HG02571 (cell line): ENCODE results near the gene EMP3.
"Not testable (repeated sequence)": the region's sequence is repeated elsewhere in the genome, so short reads cannot be mapped to it uniquely, and the experiment has no call there.

Source experiments
- ATAC-seq: cut with Tn5 transposase; IDR thresholded peaks from one replicate; pipeline ENCODE4 v1.9.1; 2021; ENCODE audit warnings: mild to moderate bottlenecking, moderate library complexity; ENCODE audit not compliant: unreplicated experiment

EMP3 gene

GRCh38 chr19:48325265-48325910 lies at the start of gene EMP3:
TSS of gene EMP3 (plus strand) at chr19:48325552. CDS start at chr19:48326845, 1,293 bp downstream.
- ATAC-seq: no peak

GRCh38 chr19:48279747-48280146 lies 45.6 kb upstream of the EMP3 start:
- ATAC-seq: no peak

DNA sequence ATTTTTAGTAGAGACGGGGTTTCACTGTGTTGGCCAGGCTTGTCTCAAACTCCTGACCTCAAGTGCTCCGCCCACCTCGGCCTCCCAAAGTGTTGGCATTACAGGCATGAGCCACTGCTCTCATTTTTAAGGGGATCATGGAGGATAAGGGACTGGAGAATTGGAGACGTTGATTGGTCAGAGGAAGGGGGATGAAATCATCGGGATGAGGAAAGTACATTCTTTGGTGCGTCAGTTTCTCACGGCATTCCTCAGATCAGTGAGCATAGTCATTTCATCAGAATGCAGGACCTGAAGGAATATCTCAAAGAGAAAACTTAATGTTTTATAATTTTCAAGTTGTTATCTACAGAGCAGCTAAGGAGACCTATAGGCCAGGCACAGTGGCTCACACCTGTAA lies 41.4 kb upstream of the EMP3 start:
- no peak for ATAC-seq

- ATAC-seq: no peak
Observed at GRCh38 chr19:48284896-48285295, 40.5 kb upstream of the EMP3 start.

DNA sequence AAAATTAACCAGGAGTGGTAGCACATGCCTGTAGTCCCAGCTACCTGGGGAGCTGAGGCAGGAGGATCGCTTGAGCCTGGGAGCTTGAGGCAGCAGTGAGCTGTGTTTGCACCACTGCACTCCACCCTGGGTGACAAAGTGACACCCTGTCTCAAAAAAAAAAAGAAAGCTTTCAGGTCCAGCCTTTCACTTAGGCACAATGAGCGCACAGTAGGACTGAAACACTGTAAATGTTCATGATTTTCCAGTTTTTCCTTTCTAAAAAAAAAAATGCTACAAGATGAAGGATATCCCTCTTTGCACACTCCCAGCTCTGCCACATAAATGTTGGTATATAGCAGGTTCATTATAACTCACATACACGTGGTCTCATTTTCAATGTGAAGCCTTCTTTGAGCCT lies 37.6 kb upstream of the EMP3 start:
- no peak for ATAC-seq

GRCh38 chr19:48290401-48290770 lies 35.0 kb upstream of the EMP3 start:
- no peak for ATAC-seq

DNA sequence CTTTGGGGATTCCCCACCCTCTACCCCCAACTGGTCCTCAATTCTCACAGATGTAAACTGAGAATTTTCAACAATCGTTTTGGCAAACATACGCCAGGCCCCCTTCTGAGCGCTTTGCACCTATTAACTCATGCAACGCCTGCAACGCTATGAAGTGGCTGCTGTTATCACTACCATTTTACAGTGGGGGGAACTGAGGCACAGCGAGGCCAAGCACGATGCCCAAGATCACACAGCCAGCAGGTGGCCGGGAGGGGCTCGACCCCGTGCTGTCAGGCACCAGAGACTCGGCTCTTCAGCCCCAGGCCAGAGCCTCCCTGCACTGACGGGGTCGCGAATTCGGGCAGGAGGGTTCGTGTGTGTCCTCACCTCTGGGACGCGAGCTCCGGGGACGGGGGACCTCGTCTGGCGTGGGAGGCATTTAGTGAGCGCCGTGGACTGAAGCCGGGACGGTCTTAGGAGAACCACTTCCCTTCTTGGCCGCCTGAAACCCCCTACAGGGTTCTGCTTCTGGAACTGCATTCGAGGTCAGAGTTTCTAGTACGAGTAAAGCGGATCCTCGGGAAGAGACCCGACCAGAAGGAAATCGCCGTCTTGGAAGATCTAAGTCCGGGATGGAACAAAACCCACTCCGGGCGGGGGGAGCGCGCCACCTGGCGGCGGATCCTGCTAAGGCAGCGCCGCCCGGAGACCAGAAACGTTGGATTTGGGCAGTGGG lies 34.4 kb upstream of the EMP3 start:
- ATAC-seq: no peak

GRCh38 chr19:48291489-48291815 lies 33.9 kb upstream of the EMP3 start:
- not testable (repeated sequence) for ATAC-seq

DNA sequence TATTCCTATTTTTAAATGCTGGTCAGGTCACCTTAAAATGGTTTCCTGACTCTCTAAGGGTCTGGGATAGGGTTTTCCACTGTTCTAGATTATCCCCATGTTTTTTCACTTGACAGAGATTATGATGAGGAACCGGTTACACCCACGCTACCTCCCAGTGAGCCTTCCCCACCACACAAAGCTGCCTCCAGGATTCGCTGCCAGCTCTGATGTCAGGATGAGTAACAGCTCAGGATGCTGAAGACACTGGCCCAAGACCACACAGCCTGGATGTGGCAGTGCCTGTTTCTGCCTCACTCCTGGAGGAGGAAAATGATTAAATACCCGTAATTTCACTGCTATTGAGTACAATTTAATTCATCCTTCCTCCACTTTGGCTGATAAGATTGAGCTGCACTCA lies 32.6 kb upstream of the EMP3 start:
- ATAC-seq: no peak

GRCh38 chr19:48295458-48295857 lies 29.9 kb upstream of the EMP3 start:
- no peak for ATAC-seq

DNA sequence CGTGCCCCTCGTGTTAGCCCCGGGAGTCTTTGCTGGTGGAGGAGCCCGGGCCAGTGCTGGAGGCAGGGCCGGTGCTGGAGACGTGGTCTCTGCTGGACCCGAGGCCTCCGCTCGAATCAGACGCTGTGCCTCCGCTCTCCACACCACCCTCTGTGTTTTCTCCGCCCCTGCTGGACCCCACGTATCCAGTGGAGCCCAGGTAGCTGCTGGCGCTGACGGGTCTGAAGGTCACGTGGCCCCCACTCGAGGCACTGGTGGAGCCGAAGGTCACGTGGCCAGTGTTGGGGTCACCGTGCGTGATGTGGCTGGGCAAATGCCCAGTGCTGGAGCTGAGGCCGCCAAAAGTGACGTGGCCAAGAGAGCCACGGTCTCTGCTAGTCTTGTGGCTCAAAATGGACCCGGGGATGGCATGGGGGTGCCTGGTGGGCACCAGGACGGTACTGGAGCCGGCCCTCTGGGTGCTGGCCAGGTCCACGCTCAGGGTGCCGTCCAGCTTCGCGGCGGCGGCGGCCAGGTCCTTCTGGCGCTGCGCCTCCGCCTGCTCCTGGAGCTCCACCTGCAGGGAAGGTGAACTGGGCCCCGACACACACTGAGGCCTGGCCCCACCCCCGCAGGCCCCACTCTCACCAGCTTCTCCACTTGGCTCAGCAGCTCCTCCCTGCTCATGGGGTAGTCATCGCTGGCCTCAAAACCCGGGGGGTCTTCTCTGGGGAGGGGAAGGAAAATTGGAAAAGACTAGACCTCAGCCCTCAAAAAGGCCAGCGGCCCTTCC lies 28.2 kb upstream of the EMP3 start:
- no peak for ATAC-seq

DNA sequence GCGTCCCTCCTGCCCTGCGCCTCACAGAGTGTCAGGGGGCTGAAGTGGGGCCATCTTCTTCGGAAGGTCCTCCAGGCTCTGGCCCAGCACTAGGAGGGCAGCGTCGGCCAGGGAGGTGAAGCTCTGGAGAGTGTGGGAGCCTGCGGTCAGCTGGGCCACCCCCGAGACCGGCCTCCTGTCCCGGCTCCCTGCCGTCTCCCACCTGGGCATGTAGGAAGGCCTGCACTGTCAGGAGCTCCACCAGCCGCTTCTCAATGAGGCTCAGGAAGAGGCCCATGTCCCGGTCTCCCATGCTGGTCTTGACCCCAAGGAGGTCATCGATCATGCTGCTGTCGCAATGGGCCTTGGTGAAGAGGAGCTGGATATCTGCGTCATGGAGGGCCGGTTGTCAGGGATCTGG lies 27.4 kb upstream of the EMP3 start:
- no peak for ATAC-seq

GRCh38 chr19:48301886-48302599 lies 23.3 kb upstream of the EMP3 start:
- ATAC-seq: no peak

DNA sequence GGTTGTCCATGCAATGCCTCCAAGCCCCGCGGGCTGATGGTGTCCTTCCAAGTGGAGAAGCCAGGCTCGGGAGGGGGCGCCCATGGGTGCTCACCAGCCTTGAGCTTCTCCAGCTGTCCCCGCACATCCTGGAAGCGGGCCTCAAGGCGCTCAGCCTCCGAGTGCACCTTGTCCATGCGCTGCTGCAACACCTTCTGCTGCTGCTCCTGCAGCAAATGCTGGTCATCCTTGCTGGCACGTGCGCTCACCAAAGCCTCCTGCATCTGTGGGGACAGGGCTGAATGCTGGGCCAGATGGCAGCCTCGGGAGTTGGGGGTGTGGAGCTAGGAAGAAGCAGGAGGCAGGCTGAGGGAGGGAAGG lies 22.8 kb upstream of the EMP3 start:
- ATAC-seq: no peak

DNA sequence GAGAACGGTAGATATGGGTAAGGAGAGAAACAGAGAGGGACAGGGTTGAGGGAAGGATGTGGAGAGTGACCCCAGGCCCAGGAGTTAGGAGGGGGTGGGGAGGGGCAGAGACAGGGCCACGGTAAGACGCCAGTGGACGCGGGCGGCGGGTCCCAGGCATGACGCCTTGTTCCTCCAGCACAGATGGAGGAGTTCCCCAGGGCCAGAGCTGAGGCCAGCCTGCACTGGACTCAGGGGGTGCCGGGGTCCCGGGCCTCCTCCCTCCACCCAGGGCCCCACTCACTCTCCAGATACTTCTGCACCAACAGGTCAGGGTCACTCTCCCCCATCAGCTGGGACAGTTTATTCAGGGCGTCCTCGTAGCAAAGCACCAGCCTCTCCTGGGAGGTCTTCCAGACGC lies 22.0 kb upstream of the EMP3 start:
- ATAC-seq: no peak

GRCh38 chr19:48303866-48304265 lies 21.5 kb upstream of the EMP3 start:
- ATAC-seq: no peak

DNA sequence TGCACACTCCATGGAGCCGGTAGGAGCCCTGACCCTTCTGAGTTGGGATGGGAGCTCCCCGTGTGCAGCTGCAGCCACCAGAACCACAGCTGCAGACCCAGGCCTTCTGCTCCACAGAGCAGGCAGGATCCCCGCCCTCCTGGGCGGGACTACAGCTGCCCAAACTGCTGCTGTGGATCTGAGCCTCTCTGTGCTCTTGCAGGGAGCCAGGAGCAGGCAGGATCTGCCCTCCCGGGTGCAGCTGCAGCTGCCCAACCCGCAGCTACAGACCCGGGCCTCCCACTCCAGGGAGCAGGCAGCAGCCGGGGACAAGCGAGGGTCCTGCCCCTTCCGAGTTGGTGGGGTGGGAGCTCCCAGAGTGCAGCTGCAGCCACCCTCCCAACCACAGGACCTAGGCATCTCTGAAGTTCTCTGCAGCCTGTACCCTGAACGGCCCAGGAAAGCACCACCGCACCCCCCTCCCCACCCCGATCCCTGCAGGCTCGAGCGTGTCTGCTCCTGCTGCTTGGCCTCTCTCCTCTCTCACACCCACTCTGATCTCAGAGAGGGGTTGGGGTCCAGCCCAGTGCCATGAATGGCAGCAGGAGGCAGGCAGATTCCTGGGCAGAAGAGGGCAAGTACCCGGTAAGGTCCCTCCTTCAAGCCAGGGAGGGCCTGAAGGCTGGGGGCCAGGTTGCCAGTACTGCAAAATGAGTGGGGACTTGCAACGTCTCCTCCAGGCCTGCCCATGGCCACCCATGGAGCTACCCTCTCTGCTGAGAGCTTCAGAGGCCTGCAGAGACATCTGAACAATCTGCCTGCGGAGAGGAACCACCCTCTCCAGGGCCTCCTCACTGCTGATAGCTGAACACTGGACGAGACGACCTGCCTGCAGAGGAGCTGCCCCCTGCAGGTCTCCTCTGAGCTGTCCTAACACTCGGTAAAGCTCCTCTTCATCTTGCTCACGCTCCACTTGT lies 16.4 kb upstream of the EMP3 start:
- no peak for ATAC-seq

GRCh38 chr19:48309731-48310130 lies 15.6 kb upstream of the EMP3 start:
- not testable (repeated sequence) for ATAC-seq

GRCh38 chr19:48310227-48310626 lies 15.1 kb upstream of the EMP3 start:
- no peak for ATAC-seq

GRCh38 chr19:48311384-48311783 lies 14.0 kb upstream of the EMP3 start:
- ATAC-seq: no peak
